IMR-90 (cell line): Measurements from ENCODE around the gene LDLRAD3. TPM values are rescaled to one million over a fixed set of nuclear protein-coding genes. Genes with fewer than 3 reads are reported as not detected.

Experiments used
- ATAC-seq: fragments of 200-7000 bp; cut with Tn5 transposase; 2 replicates; pipeline ENCODE4 v1.9.1; 2020; ENCODE audit warnings: low read depth, mild to moderate bottlenecking, moderate library complexity
- BruUV-seq: library from RNA; stranded (reverse); fragments of 400-500 nt; replicated peaks from 2 replicates; lab custom pipeline; 2021; lab: Mats Ljungman, UMichigan
- CTCF ChIA-PET: fragments of 300-600 bp; formaldehyde crosslinking; extraction: SDS; loops from one replicate; lab custom pipeline; 2021; ENCODE audit warnings: antibody characterized with exemption; lab: Yijun Ruan, JAX
- POLR2A ChIA-PET: fragments of 300-600 bp; sonication (Branson Sonifier 250); formaldehyde crosslinking; loops from one replicate; lab custom pipeline; 2022; ENCODE audit warnings: antibody characterized with exemption; ENCODE audit not compliant: unreplicated experiment; lab: Charles Lee
- DNase-seq: peaks from one replicate; pipeline ENCODE4 v3.0.0; 2013
- H2AFZ ChIP-seq: replicated peaks from 2 replicates; pipeline ENCODE3; 2013; ENCODE audit warnings: low read length, mild to moderate bottlenecking; ENCODE audit not compliant: poor library complexity
- H2AK5ac ChIP-seq: 2 replicates; pipeline ENCODE4 v1.6.1; 2013; ENCODE audit warnings: low read depth, low read length, inconsistent platforms
- H2AK9ac ChIP-seq: replicated peaks from 2 replicates; pipeline ENCODE3; 2013; ENCODE audit warnings: mild to moderate bottlenecking, low read depth, low read length, moderate library complexity; ENCODE audit not compliant: poor library complexity
- H2BK120ac ChIP-seq: 2 replicates; pipeline ENCODE4 v1.6.1; 2013; ENCODE audit warnings: low read depth, low read length, inconsistent platforms
- H2BK15ac ChIP-seq: 3 replicates; pipeline ENCODE4 v1.6.1; 2013; ENCODE audit warnings: low read depth, low read length, inconsistent platforms
- H2BK20ac ChIP-seq: 2 replicates; pipeline ENCODE4 v1.6.1; 2013; ENCODE audit warnings: low read depth, mild to moderate bottlenecking, inconsistent platforms, low read length, moderate library complexity
- H2BK5ac ChIP-seq: 2 replicates; pipeline ENCODE4 v1.6.1; 2013; ENCODE audit warnings: mild to moderate bottlenecking, low read depth, low read length, inconsistent platforms; ENCODE audit not compliant: poor library complexity, severe bottlenecking
- H3K14ac ChIP-seq: replicated peaks from 2 replicates; pipeline ENCODE4 v1.6.1; 2013; ENCODE audit warnings: low read depth, low read length, inconsistent platforms
- H3K18ac ChIP-seq: 2 replicates; pipeline ENCODE4 v1.6.1; 2013; ENCODE audit warnings: low read depth, low read length, control low read depth
- H3K23ac ChIP-seq: 2 replicates; pipeline ENCODE4 v1.6.1; 2013; ENCODE audit warnings: low read depth, low read length, inconsistent platforms
- H3K27ac ChIP-seq: 2 replicates; pipeline ENCODE4 v1.5.1; 2013; ENCODE audit warnings: mild to moderate bottlenecking, control low read depth, low read length; ENCODE audit not compliant: insufficient read depth
- H3K27me3 ChIP-seq: 2 replicates; pipeline ENCODE4 v1.6.1; 2013; ENCODE audit warnings: low read length; ENCODE audit not compliant: control insufficient read depth, insufficient read depth
- H3K36me3 ChIP-seq: 2 replicates; pipeline ENCODE4 v1.6.1; 2013; ENCODE audit warnings: low read length, mixed read lengths; ENCODE audit not compliant: control insufficient read depth, insufficient read depth
- H3K4ac ChIP-seq: 2 replicates; pipeline ENCODE4 v1.6.1; 2013; ENCODE audit warnings: low read depth, low read length, inconsistent platforms
- H3K4me1 ChIP-seq: 2 replicates; pipeline ENCODE4 v1.6.1; 2013; ENCODE audit warnings: low read length, mixed read lengths; ENCODE audit not compliant: control insufficient read depth, insufficient read depth
- H3K4me2 ChIP-seq: 2 replicates; pipeline ENCODE4 v1.6.1; 2013; ENCODE audit warnings: low read depth, mild to moderate bottlenecking, control low read depth, low read length, moderate library complexity
- H3K4me3 ChIP-seq: 2 replicates; pipeline ENCODE4 v1.5.1; 2013; ENCODE audit warnings: low read depth, mild to moderate bottlenecking, control low read depth, low read length, moderate library complexity; ENCODE audit not compliant: insufficient read depth
- H3K56ac ChIP-seq: 2 replicates; pipeline ENCODE4 v1.6.1; 2013; ENCODE audit warnings: low read length, inconsistent platforms; ENCODE audit not compliant: insufficient read depth; ENCODE audit errors: extremely low read depth
- H3K79me1 ChIP-seq, 2 experiments: 2 replicates each; pipeline ENCODE4 v1.6.1; 2013; ENCODE audit warnings: low read length in 2 of 2, inconsistent platforms in 1 of 2, low read depth in 1 of 2
- H3K9ac ChIP-seq: 2 replicates; pipeline ENCODE4 v1.6.1; 2013; ENCODE audit warnings: low read depth, low read length, control low read depth
- H3K9me1 ChIP-seq: 2 replicates; pipeline ENCODE4 v1.6.1; 2013; ENCODE audit warnings: low read length, inconsistent platforms; ENCODE audit not compliant: insufficient read depth
- H3K9me3 ChIP-seq: 2 replicates; pipeline ENCODE4 v1.6.1; 2013; ENCODE audit warnings: low read length; ENCODE audit not compliant: control insufficient read depth, insufficient read depth
- H4K20me1 ChIP-seq: 2 replicates; pipeline ENCODE4 v1.6.1; 2013; ENCODE audit warnings: low read length, inconsistent platforms; ENCODE audit not compliant: insufficient read depth
- H4K5ac ChIP-seq: 2 replicates; pipeline ENCODE4 v1.6.1; 2013; ENCODE audit warnings: mild to moderate bottlenecking, low read depth, low read length, control low read depth
- H4K8ac ChIP-seq, 2 experiments: 2 replicates each; pipeline ENCODE4 v1.6.1; 2013; ENCODE audit warnings: low read depth in 2 of 2, low read length in 2 of 2, control low read depth in 1 of 2, inconsistent platforms in 1 of 2
- H4K91ac ChIP-seq: 2 replicates; pipeline ENCODE4 v1.6.1; 2013; ENCODE audit warnings: low read depth, low read length, inconsistent platforms; ENCODE audit not compliant: insufficient read depth
- BHLHE40 ChIP-seq: fragments of 150-350 bp; IDR thresholded peaks from 2 replicates; pipeline ENCODE4 v1.6.1; 2016; ENCODE audit warnings: mild to moderate bottlenecking, low read depth, low read length
- CEBPB ChIP-seq: IDR thresholded peaks from 2 replicates; pipeline ENCODE4 v1.6.1; 2012; ENCODE audit warnings: low read depth, low read length, improper control_type of control experiment
- CHD1 ChIP-seq: IDR thresholded peaks from 2 replicates; pipeline ENCODE4 v1.6.1; 2012; ENCODE audit warnings: low read depth, low read length, improper control_type of control experiment
- FOS ChIP-seq: fragments of 150-350 bp; IDR thresholded peaks from 2 replicates; pipeline ENCODE4 v1.6.1; 2016; ENCODE audit warnings: low read depth, low read length
- MAFK ChIP-seq: IDR thresholded peaks from 2 replicates; pipeline ENCODE4 v1.6.1; 2012; ENCODE audit warnings: low read depth, low read length, improper control_type of control experiment
- MAZ ChIP-seq: IDR thresholded peaks from 2 replicates; pipeline ENCODE4 v1.6.1; 2012; ENCODE audit warnings: low read depth, mild to moderate bottlenecking, low read length, improper control_type of control experiment, moderate library complexity, borderline replicate concordance
- MXI1 ChIP-seq: IDR thresholded peaks from 2 replicates; pipeline ENCODE4 v1.6.1; 2012; ENCODE audit warnings: low read depth, mild to moderate bottlenecking, low read length, moderate library complexity, borderline replicate concordance
- NFE2L2 ChIP-seq: fragments of 150-350 bp; IDR thresholded peaks from 2 replicates; pipeline ENCODE4 v1.6.1; 2016; ENCODE audit warnings: low read depth, mild to moderate bottlenecking, low read length
- POLR2A ChIP-seq: IDR thresholded peaks from 2 replicates; pipeline ENCODE4 v1.6.1; 2012; ENCODE audit warnings: mild to moderate bottlenecking, low read depth, low read length
- RAD21 ChIP-seq: IDR thresholded peaks from 2 replicates; pipeline ENCODE4 v1.6.1; 2012; ENCODE audit warnings: low read length, improper control_type of control experiment
- RCOR1 ChIP-seq: IDR thresholded peaks from 2 replicates; pipeline ENCODE4 v1.6.1; 2012; ENCODE audit warnings: mild to moderate bottlenecking, low read length, improper control_type of control experiment; ENCODE audit not compliant: insufficient replicate concordance
- RFX5 ChIP-seq: IDR thresholded peaks from 2 replicates; pipeline ENCODE4 v1.8.0; 2012; ENCODE audit warnings: low read depth, mild to moderate bottlenecking, low read length, moderate library complexity
- SMC3 ChIP-seq: fragments of 150-350 bp; IDR thresholded peaks from 2 replicates; pipeline ENCODE4 v1.6.1; 2016; ENCODE audit warnings: low read depth, mild to moderate bottlenecking, antibody characterized with exemption, low read length, moderate library complexity
- WGBS, 2 experiments: methylation state at CpG; one replicate each; pipeline versions ENCODE4 v1.1.5 to v1.1.7; 2013; ENCODE audit warnings: missing lambda C conversion rate in 2 of 2; ENCODE audit not compliant: insufficient read length in 1 of 2; ENCODE audit errors: extremely low coverage in 2 of 2; 5-methylcytosine and 5-hydroxymethylcytosine counted together
- dilution Hi-C: fragments of 300-500 bp; cut with HindIII; formaldehyde crosslinking; loops from one replicate; pipeline ENCODE4 v1.14.3; 2018; ENCODE audit warnings: low sequenced_read_pairs; ENCODE audit not compliant: unreplicated experiment
- in situ Hi-C: fragments of 300-500 bp; cut with MboI; formaldehyde crosslinking; loops from 3 replicates; pipeline ENCODE4 v1.14.3; 2019; ENCODE audit warnings: low sequenced_read_pairs, inconsistent platforms, mixed read lengths
- intact Hi-C: fragments of 100-400 bp; cut with micrococcal nuclease; formaldehyde crosslinking; loops from 2 replicates; pipeline ENCODE4 v1.10.0; 2022
- polyA plus RNA-seq, 3 experiments: library from polyadenylated mRNA; depleted of rRNA; stranded (reverse); fragments of >200 nt; gene quantifications; 2 replicates each; pipeline ENCODE4 v1.2.3, GENCODE V29; 2012; ENCODE audit warnings: low replicate concordance in 1 of 3
- total RNA-seq: library from RNA; depleted of rRNA; stranded (reverse); fragments of >200 nt; gene quantifications from 2 replicates; pipeline ENCODE4 v1.2.3, GENCODE V29; 2012
- TF ChIP-seq, protein P1 (sequence below): conservative IDR thresholded peaks from 2 replicates; pipeline ENCODE4 v1.5.1; 2012; ENCODE audit warnings: mild to moderate bottlenecking, low read depth, low read length, improper control_type of control experiment
- TF ChIP-seq, protein P2 (sequence below): fragments of 150-350 bp; IDR thresholded peaks from 2 replicates; pipeline ENCODE4 v1.6.1; 2017; ENCODE audit warnings: mild to moderate bottlenecking, antibody characterized with exemption, low read length, low read depth
- TF ChIP-seq, protein P3 (sequence below): fragments of 150-350 bp; IDR thresholded peaks from 2 replicates; pipeline ENCODE4 v1.6.1; 2016; ENCODE audit warnings: low read depth, mild to moderate bottlenecking, low read length, moderate library complexity, borderline replicate concordance

Gene LDLRAD3
- total and polyA plus RNA-seq, 2 of the 4 experiments (the other 2 are of a cell fraction) = 2.7 to 6.4 TPM

DNA sequence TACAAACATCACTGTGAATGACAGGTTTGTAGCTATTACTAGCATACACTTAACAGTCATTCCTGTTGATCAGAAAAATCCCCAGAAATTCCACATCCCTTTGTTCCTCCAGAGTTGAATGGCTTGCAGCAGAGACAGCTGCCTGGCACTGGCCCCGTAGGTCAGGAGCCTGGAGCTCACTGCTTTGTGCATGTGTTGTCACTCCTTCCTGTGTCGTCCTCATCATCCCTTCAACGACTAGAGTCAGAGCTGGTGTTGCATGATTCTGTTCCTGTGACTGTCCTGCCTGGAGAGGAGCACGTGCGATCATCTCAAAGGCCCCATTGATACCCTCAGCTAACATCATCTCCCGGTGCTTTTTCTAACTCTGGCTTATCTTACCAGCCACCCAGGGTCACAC is 58.3 kb downstream of the LDLRAD3 start:
- ChIA-PET CTCF (no interaction called here), POLR2A (no interaction called here)
- no peak overlapping the region for H3K56ac ChIP-seq
- H2AK9ac ChIP-seq = no peak overlapping the region
- no peak overlapping the region for H3K14ac ChIP-seq
- H4K8ac ChIP-seq = no peak overlapping the region
- H2BK15ac ChIP-seq = no peak overlapping the region
- H3K9me1 ChIP-seq = peaks cover 4% of the 10 kb centered on the region
- no peak overlapping the region for H2AK5ac ChIP-seq
- H2BK120ac ChIP-seq = no peak overlapping the region
- H3K9me3 ChIP-seq = peaks cover 5% of the 10 kb centered on the region; the same call in 1 of the 2 replicates
- H3K27ac ChIP-seq = no peak overlapping the region
- H3K18ac ChIP-seq = no peak overlapping the region
- H3K27me3 ChIP-seq = no peaks in the 10 kb centered on the region
- H2BK20ac ChIP-seq = no peak overlapping the region
- in situ Hi-C loops (no loop called here), intact Hi-C loops (no loop called here), dilution Hi-C loops (no loop called here)
- no peak for DNase-seq
- no peak overlapping the region for H4K5ac ChIP-seq
- H3K23ac ChIP-seq = no peak overlapping the region
- no peaks in the 10 kb centered on the region for H4K20me1 ChIP-seq
- H3K4me1 ChIP-seq = peaks cover 3% of the 10 kb centered on the region
- no peak for TF ChIP-seq RFX5
- TF ChIP-seq, protein P1, sequence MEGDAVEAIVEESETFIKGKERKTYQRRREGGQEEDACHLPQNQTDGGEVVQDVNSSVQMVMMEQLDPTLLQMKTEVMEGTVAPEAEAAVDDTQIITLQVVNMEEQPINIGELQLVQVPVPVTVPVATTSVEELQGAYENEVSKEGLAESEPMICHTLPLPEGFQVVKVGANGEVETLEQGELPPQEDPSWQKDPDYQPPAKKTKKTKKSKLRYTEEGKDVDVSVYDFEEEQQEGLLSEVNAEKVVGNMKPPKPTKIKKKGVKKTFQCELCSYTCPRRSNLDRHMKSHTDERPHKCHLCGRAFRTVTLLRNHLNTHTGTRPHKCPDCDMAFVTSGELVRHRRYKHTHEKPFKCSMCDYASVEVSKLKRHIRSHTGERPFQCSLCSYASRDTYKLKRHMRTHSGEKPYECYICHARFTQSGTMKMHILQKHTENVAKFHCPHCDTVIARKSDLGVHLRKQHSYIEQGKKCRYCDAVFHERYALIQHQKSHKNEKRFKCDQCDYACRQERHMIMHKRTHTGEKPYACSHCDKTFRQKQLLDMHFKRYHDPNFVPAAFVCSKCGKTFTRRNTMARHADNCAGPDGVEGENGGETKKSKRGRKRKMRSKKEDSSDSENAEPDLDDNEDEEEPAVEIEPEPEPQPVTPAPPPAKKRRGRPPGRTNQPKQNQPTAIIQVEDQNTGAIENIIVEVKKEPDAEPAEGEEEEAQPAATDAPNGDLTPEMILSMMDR = no peak
- TF ChIP-seq BHLHE40 = no peak
- TF ChIP-seq FOS = no peak
- TF ChIP-seq MAZ = no peak
- TF ChIP-seq CHD1 = no peak
- no peak for TF ChIP-seq RCOR1
- TF ChIP-seq CEBPB = no peak
- no peak for TF ChIP-seq POLR2A
- no peak for TF ChIP-seq SMC3
- TF ChIP-seq, protein P2, sequence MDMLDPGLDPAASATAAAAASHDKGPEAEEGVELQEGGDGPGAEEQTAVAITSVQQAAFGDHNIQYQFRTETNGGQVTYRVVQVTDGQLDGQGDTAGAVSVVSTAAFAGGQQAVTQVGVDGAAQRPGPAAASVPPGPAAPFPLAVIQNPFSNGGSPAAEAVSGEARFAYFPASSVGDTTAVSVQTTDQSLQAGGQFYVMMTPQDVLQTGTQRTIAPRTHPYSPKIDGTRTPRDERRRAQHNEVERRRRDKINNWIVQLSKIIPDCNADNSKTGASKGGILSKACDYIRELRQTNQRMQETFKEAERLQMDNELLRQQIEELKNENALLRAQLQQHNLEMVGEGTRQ = no peak
- no peak for TF ChIP-seq MAFK
- TF ChIP-seq, protein P3, sequence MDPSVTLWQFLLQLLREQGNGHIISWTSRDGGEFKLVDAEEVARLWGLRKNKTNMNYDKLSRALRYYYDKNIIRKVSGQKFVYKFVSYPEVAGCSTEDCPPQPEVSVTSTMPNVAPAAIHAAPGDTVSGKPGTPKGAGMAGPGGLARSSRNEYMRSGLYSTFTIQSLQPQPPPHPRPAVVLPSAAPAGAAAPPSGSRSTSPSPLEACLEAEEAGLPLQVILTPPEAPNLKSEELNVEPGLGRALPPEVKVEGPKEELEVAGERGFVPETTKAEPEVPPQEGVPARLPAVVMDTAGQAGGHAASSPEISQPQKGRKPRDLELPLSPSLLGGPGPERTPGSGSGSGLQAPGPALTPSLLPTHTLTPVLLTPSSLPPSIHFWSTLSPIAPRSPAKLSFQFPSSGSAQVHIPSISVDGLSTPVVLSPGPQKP = no peak
- TF ChIP-seq RAD21 = no peak
- no peak for TF ChIP-seq MXI1
- no peak for TF ChIP-seq NFE2L2
- no TSS peak for BruUV-seq
- H4K91ac ChIP-seq = no peak overlapping the region
- H2AFZ ChIP-seq = no peak overlapping the region
- no peak overlapping the region for H3K4me2 ChIP-seq
- ATAC-seq = no peak
- peaks cover 3 to 11% of the 10 kb centered on the region in 2 experiments; a peak in 2 of 4 replicates for H3K79me1 ChIP-seq
- no peak overlapping the region for H3K4me3 ChIP-seq
- H3K9ac ChIP-seq = no peak overlapping the region
- H3K36me3 ChIP-seq = no peaks in the 10 kb centered on the region
- no CpG with 5 or more reads among the region's 6 CpGs for WGBS, 2 experiments
- no peak overlapping the region for H2BK5ac ChIP-seq
- H3K4ac ChIP-seq = no peak overlapping the region
